A673 (cell line): ENCODE measurements around the gene NCAPH2.

Source experiments
- EZH2 ChIP-seq: fragments of 200-600 bp; sonication (generic); IDR thresholded peaks from 2 replicates; pipeline ENCODE4 v1.6.1; 2017; ENCODE audit warnings: borderline replicate concordance, low read depth, mild to moderate bottlenecking, mixed read lengths, antibody characterized with exemption, low read length; ENCODE audit not compliant: poor library complexity, severe bottlenecking
- TF ChIP-seq, protein P1 (sequence below): fragments of 300-800, 200-600 bp; sonication (generic); conservative IDR thresholded peaks from 2 replicates; pipeline ENCODE4 v1.5.1; 2017; ENCODE audit warnings: low read depth, mild to moderate bottlenecking, antibody characterized with exemption, low read length, moderate library complexity, mixed read lengths

DNA sequence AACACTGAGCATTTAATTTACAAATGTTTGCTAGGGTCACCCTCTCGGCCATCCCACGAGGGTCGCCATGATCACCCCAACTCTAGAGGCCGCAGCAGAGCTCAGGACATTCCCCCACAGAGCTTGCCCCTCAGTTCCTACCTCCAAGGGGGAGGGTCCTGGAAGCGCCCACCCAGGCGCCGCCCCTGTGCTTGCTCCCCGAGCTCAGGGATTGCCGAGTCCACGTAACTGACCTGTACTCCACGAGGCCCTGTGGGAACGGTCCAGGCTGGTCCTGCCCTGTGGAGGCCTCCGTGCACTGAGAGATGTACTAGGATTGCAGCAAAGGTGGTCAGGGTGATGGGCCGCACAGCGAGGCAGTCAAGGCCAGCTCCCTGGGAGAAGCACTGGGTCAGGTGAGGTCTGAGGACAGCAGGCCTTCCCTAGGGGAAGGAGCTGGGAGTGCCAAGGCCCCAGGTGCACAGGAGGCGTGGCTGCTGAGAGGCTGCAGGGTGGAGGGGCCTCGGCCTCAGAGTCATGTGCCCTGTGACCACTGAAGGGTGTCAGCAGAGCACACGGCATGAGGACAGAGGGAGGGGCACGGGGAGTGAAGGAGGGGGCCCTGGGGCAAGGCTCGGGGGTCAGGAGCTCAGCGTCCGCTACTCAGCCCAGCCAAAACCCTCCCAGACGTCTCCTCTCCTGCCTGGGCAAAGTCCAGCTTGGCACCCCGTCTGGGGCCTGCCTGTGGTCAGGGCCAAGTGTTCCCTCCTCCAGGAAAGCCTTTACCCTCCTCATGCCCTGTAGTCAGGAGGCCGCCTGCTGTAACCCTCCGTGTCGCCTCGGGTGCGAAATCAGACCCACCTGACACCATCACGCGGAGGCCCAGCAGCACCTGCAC lies 23.8 kb upstream of the NCAPH2 start:
- TF ChIP-seq, protein P1, sequence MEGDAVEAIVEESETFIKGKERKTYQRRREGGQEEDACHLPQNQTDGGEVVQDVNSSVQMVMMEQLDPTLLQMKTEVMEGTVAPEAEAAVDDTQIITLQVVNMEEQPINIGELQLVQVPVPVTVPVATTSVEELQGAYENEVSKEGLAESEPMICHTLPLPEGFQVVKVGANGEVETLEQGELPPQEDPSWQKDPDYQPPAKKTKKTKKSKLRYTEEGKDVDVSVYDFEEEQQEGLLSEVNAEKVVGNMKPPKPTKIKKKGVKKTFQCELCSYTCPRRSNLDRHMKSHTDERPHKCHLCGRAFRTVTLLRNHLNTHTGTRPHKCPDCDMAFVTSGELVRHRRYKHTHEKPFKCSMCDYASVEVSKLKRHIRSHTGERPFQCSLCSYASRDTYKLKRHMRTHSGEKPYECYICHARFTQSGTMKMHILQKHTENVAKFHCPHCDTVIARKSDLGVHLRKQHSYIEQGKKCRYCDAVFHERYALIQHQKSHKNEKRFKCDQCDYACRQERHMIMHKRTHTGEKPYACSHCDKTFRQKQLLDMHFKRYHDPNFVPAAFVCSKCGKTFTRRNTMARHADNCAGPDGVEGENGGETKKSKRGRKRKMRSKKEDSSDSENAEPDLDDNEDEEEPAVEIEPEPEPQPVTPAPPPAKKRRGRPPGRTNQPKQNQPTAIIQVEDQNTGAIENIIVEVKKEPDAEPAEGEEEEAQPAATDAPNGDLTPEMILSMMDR: no peak
- no peak for TF ChIP-seq EZH2
